Measurements from ENCODE around the gene DNM1L.

DNM1L gene

DNA sequence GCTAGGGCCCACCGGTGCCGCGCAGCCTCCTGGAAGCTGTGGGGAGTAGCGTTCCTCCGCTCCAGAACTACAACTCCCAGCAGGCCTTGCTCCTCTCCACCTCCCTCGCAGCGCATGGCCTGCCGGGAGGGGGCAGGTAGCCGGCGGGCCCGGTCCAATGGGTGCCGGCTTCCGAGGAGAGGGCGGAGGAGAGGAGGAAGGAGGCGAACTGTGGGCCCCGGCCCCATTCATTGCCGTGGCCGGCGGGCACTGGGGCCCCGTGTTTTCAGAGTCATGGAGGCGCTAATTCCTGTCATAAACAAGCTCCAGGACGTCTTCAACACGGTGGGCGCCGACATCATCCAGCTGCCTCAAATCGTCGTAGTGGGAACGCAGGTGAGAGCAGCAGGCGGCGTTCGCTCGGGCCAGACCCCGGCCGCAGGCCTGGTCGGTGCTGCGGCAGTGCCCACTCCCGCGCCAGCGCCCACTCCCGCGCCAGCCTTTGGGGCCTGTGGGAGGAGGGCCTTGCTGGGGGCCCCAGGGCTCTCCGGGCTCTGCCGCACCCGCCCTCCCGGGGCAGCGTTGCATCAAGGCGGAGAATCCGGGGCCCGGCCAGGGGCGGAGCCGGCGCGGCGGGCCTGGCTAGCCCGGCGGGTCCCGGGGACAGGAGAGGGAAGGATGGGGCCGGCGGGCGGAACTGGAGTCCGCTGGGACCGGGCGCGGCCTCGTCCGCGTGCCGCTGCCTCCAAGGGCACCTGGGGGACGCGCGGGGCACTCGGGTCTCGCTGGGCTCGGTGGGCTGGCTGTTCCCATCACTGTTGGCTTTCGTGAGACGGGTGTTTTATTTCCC lies at the start of gene DNM1L:
DNM1L (plus strand) TSS at position 211 of the 829 bp plus-strand sequence; CDS start at position 274, 63 bp downstream.
- FAIRE-seq (peak; percentile 62), DNase-seq (ENCODE audit: insufficient read length, low spot score) (peak; percentile 91)
- TF ChIP-seq POLR2A (IDR thresholded peaks at IDR 0.05; ENCODE audit: low read depth, low read length) = peak; percentile 92

- FAIRE-seq = no peak
- no peak for DNase-seq (ENCODE audit: insufficient read length, low spot score)
- TF ChIP-seq POLR2A (IDR thresholded peaks at IDR 0.05; ENCODE audit: low read depth, low read length) = no peak
These were observed 37.7 kb upstream of the DNM1L start for GRCh38 chr12:32641287-32641901.

GRCh38 chr12:32644431-32644830 lies 34.7 kb upstream of the DNM1L start:
- no peak for FAIRE-seq
- no peak for TF ChIP-seq POLR2A (IDR thresholded peaks at IDR 0.05; ENCODE audit: low read depth, low read length)
- no peak for DNase-seq (ENCODE audit: insufficient read length, low spot score)

DNA sequence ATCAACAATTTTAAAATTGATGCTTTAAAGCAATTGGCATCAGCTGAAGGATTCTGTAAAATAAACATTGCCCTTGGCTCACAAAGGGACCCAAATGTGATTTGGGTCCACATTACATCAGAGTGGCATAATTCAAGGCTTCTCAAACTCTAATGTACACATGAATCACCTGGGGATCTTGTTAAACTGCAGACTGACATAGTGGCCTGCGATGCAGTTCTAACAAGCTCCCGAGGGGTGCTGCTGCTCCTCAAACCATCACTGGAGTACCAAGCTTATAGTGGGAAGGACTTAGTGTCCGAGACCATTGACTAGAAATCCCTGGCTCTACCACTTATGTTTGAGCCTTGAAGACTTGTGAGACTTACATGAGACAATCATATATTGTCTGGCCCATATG lies 31.8 kb upstream of the DNM1L start:
- FAIRE-seq (no peak), DNase-seq (ENCODE audit: insufficient read length, low spot score) (no peak)
- no peak for TF ChIP-seq POLR2A (IDR thresholded peaks at IDR 0.05; ENCODE audit: low read depth, low read length)

DNA sequence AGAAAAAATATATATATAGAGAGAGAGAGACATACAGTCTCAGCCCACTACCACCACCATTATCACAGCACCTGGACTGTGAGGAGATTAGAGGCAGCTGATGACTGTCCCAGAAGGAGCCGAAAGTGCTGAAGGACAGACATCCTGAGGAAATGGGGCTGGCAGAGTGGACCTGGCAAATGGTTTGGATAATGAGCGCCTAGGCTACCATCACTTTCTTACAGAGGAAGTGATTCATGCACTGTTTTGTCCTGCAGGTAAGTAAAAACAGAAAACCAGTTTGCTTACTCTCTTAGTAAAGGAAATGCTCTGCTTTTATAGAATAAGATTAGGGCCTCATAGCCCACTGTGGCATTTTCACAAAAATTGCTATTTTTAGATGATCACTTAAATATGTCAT lies 28.6 kb upstream of the DNM1L start:
- FAIRE-seq (no peak), DNase-seq (ENCODE audit: insufficient read length, low spot score) (no peak)
- no peak for TF ChIP-seq POLR2A (IDR thresholded peaks at IDR 0.05; ENCODE audit: low read depth, low read length)

DNA sequence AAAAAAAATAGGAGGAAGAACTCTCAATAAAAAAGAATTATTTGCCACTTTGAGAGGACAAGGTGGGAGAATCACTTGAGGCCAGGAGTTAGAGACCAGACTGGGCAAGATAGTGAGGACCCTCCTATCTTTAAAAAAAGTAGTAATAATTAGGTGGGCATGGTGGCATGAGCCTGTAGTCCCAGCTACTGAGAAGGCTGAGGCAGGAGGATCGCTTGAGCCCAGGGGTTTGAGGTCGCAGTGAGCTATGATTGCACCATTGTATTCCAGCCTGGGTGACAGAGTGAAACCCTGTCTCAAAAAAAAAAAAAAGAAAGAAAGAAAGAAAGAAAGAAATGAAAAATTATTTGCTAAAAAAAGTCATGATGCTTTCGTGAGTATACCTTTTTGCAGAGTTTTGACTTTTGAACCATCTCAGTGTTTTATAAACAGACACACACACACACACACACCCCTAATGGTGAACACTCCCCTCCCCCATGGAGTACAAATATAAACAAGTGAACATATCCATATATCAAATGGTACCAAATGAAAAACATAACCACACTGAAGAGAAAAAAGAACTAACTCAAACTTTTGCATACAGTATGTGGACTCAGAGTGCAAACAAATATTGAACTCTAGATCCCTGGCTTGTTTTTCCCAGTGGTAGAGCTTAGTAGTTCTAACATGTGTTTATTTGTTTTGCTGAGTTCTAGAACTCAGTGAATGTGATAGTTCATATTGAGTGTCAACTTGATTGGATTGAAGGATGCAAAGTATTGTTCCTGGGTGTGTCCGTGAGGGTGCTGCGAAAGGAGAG lies 27.7 kb upstream of the DNM1L start:
- no peak for TF ChIP-seq POLR2A (IDR thresholded peaks at IDR 0.05; ENCODE audit: low read depth, low read length)
- no peak for DNase-seq (ENCODE audit: insufficient read length, low spot score)
- no peak for FAIRE-seq

DNA sequence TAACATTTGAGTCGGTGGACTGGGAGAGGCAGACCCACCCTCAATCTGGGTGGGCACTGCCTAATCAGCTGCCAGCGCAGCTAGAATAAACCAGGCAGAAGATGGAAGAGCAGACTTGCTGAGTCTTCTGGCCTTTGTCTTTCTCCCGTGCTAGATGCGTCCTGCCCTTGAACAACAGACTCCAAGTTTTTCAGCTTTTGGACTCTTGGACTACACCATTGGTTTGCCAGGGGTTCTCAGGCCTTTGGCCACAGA lies 27.2 kb upstream of the DNM1L start:
- TF ChIP-seq POLR2A (IDR thresholded peaks at IDR 0.05; ENCODE audit: low read depth, low read length) = no peak
- DNase-seq (ENCODE audit: insufficient read length, low spot score) (no peak), FAIRE-seq (no peak)

DNA sequence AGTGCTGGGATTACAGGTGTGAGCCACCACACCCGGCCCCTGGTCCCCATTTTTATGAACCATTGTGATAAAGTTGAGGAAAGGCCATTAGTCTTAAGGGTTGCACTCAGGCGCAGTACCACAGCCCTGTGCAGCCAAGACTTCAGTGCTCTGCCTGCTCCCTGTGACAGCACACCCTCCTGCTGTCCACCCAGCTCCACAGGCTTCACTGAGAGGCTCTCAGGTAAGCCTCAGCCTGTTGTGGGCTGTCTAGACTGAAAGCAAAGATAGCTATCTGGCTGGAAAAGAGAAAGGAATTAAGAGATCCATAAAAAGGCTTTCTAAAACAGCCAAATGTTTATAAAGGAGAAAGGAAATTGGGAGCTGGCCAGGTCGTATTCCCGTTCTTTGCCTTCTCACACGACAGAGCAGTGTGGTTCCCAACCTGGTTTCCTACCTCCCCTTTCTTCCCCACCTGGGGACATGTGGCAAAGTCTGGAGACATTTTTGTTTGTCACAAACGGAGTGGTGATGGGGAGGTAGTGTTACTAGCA lies 19.1 kb upstream of the DNM1L start:
- no peak for FAIRE-seq
- DNase-seq (ENCODE audit: insufficient read length, low spot score) = no peak
- no peak for TF ChIP-seq POLR2A (IDR thresholded peaks at IDR 0.05; ENCODE audit: low read depth, low read length)

DNA sequence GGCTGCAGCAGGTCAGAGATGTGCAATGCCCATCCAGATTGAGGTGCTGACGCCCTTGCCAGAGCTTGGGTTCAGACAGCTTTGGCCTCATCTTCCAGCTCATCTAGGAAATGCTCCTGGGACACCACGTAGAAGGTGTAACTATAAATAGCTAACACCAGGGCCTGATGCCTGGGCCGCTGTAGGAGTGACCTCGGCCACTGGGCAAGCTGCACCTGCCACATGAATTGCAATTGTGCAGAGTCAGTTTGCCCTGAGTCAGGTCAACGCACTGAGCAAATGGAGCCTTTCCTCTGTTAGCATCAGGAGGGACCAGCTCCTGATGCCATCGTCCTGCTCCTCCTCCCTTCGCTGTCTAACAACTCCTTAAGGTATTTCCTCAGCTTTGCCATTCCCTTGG lies 17.4 kb upstream of the DNM1L start:
- no peak for FAIRE-seq

DNA sequence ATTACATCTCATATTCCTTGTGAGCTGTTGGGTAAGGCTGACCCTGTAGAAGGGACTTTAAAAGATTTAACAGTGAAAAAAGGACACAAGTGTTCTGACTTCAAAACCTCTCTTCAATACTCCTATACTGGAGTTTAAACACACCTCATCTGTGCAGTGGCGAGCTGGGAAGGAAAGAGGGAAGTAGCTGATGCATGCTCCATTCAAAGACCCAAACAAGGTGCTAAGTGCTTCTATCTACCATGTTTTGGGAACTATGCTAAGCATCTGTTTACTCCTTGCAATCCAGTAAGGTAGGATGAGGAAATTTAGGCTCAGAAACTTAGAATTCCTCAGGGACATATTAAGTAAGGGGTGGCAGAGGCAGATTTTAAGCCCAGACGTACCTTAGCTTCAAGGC lies 16.4 kb upstream of the DNM1L start:
- DNase-seq (ENCODE audit: insufficient read length, low spot score) (no peak), FAIRE-seq (no peak)
- TF ChIP-seq POLR2A (IDR thresholded peaks at IDR 0.05; ENCODE audit: low read depth, low read length) = no peak

More for the DNA sequence above, 17.4 kb upstream of the DNM1L start:
- no peak for TF ChIP-seq POLR2A (IDR thresholded peaks at IDR 0.05; ENCODE audit: low read depth, low read length)
- DNase-seq (ENCODE audit: insufficient read length, low spot score) = no peak

GRCh38 chr12:32666018-32666417 lies 13.1 kb upstream of the DNM1L start:
- DNase-seq (ENCODE audit: insufficient read length, low spot score) (no peak), FAIRE-seq (no peak)

DNA sequence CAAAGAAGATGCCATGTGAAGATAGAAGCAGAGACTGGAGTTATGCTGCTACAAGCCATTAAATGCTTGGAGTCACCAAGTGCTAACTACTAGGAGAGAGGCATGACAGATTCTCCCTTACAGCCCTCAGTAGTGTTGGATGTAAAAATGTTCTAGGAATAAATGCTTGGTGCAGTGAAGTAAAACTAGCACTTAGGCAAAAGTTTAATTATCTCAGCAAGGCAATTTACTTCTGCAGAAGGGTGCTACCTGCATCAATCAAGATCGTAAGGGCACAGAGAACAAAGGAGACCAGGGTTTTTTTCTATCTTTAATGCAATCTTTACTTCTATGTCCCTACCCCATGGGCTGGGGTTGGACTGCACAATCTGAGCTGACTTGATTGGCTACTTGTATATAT lies 9.5 kb upstream of the DNM1L start:
- DNase-seq (ENCODE audit: insufficient read length, low spot score) (no peak), FAIRE-seq (no peak)
- TF ChIP-seq POLR2A (IDR thresholded peaks at IDR 0.05; ENCODE audit: low read depth, low read length) = no peak

More at GRCh38 chr12:32666018-32666417, 13.1 kb upstream of the DNM1L start:
- TF ChIP-seq POLR2A (IDR thresholded peaks at IDR 0.05; ENCODE audit: low read depth, low read length) = no peak

DNA sequence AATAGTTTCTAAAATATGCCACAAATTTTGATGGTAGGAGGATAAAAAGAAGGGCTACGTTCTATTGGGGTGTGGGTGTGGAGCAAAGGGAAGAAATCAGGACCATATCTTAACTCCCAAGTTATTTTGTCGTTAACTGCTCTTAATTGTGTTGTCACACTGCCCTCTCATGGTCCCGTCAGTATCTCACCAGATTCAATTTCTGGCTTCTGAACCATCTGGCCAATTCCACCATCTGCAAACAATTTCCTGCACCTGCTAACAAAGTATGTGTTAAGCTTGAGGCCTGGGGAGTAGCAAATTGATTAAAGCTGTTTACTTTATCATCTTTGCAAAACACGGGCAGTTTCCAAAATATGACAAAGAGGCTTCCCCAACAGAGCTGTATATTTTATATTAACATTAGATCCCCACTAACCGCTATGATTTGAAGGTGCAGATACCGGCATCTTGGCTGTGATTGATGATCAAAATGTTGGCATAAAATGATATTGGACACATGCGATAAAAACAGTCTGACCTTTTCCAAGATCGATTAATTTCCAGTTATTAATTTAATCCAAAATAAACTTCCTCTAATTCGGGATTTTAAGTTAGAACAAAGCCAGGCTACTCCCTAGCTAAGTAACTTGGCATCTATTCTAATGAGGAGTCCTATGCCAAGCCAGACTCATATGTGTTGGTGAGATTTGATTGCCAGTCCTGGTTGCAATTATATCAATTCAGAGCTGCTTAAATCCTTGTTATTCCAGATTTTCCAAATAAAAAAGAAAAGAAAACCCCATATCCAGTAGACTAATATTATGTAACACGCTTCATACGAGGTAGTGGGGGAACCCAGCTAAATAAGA lies 6.9 kb upstream of the DNM1L start:
- DNase-seq (ENCODE audit: insufficient read length, low spot score) (peak; percentile 21), FAIRE-seq (no peak)
- TF ChIP-seq POLR2A (IDR thresholded peaks at IDR 0.05; ENCODE audit: low read depth, low read length) = no peak
